Stomach (tissue), 9 donors: Measurements from ENCODE around the gene SYNPO2. TPM values are rescaled to one million over a fixed set of nuclear protein-coding genes. Genes with fewer than 3 reads are reported as not detected.

Experiments used
- DNase-seq, 2 donors: peaks; one replicate each; pipeline versions ENCODE4 v3.0.0 to v3.0.0-alpha.2; 2013 to 2019
- H3K27ac ChIP-seq, 5 donors: fragments of 200-600 bp in 4 of 5; sonication (generic) in 4 of 5; one replicate each; pipeline ENCODE4 v1.5.1; 2013 to 2019; ENCODE audit warnings: mild to moderate bottlenecking in 1 of 5, moderate library complexity in 1 of 5
- H3K27me3 ChIP-seq, 3 donors: fragments of 200-600 bp; sonication (generic); one replicate each; pipeline ENCODE4 v1.5.1; 2017 to 2019; ENCODE audit warnings: mixed run types in 1 of 3
- H3K36me3 ChIP-seq, 4 donors: fragments of 200-600 bp; sonication (generic); 1 replicate in 3 of 4; 2 replicates in 1 of 4; pipeline ENCODE4 v1.5.1; 2016 to 2019
- H3K4me1 ChIP-seq, 4 donors: fragments of 200-600 bp; sonication (generic); one replicate each; pipeline ENCODE4 v1.5.1; 2016 to 2019
- H3K4me3 ChIP-seq, 4 donors: fragments of 200-600 bp; sonication (generic) in 3 of 4; one replicate each; pipeline ENCODE4 v1.5.1; 2016 to 2019; ENCODE audit warnings: mild to moderate bottlenecking in 1 of 4
- H3K9me3 ChIP-seq, 4 donors: fragments of 200-600 bp; sonication (generic); one replicate each; pipeline ENCODE4 v1.5.1; 2016 to 2019
- EP300 ChIP-seq: sonication (generic); formaldehyde crosslinking; IDR thresholded peaks from one replicate; pipeline ENCODE4 v1.6.1; 2017; ENCODE audit warnings: antibody characterized with exemption
- POLR2A ChIP-seq, 4 donors: fragments of 450-650 bp; IDR thresholded peaks; one replicate each; pipeline ENCODE4 v1.6.1; 2016; ENCODE audit warnings: antibody characterized with exemption in 4 of 4, control low read depth in 2 of 4, mild to moderate bottlenecking in 1 of 4, moderate library complexity in 1 of 4
- POLR2AphosphoS5 ChIP-seq, 3 donors: sonication (generic); formaldehyde crosslinking; IDR thresholded peaks; one replicate each; pipeline ENCODE4 v1.6.1; 2016; ENCODE audit warnings: antibody characterized with exemption in 3 of 3
- WGBS, 5 donors: extraction: QIAGEN DNeasy Blood & Tissue Kit in 3 of 5; methylation state at CpG; one replicate each; pipeline versions ENCODE4 v1.1.5 to v1.1.7; 2013 to 2018; 5-methylcytosine and 5-hydroxymethylcytosine counted together
- intact Hi-C: fragments of 100-400 bp; cut with DNase I; formaldehyde crosslinking; loops from one replicate; pipeline ENCODE4 v1.15.1; 2023; ENCODE audit warnings: low total_unique reads
- polyA plus RNA-seq, 3 donors: library from polyadenylated mRNA; stranded (reverse); fragments of 200-250 nt; gene quantifications; one replicate each; pipeline ENCODE4 v1.2.3, GENCODE V29; 2013
- total RNA-seq, 5 donors: library from RNA; depleted of rRNA; stranded (reverse); fragments of >200 nt; gene quantifications; one replicate each; pipeline versions ENCODE4 v1.1.0 to v1.2.3, GENCODE V29; 2014 to 2016
- TF ChIP-seq, protein P1 (sequence below), 7 experiments: fragments of 450-650 bp in 4 of 7; fragments of 200-600 bp in 3 of 7; sonication (generic) in 3 of 7; IDR thresholded peaks; one replicate each; pipeline ENCODE4 v1.5.1; 2016 to 2019; ENCODE audit warnings: antibody characterized with exemption in 7 of 7, control low read depth in 2 of 7, mild to moderate bottlenecking in 1 of 7
- donor health status: healthy with polysubstance abuse.
- donor health status: Bipolar disorder and iron deficiency.
- donor health status: healthy.

Gene SYNPO2
- total and polyA plus RNA-seq, 8 donors: 24.8 to 644 (median 150) TPM

DNA sequence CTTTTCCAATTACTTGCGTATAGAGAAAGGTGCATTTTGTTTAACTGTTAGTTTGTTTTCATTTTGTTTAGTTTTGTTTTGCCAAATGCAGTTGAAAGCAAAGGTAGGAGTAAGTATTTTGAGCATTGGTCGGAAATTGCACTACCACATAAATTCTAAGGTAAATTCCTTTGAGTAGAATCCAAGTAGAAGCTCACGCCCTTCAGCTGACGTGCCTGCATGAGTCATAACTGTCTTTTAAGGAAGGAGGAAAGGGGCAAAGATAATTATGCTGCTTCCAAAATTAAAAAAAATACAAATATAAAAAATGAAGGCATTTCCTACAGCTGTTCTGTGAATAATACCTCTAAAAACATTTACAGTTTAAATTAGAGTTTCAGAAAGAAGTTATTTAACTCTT is 136.8 kb downstream of the SYNPO2 start:
- peak overlapping the region in 4 of 5 donors; percentile 84 to 93 (median 87) for H3K27ac ChIP-seq
- DNase-seq: peak; percentile 48 to 67
- intact Hi-C loops: no loop called here

DNA sequence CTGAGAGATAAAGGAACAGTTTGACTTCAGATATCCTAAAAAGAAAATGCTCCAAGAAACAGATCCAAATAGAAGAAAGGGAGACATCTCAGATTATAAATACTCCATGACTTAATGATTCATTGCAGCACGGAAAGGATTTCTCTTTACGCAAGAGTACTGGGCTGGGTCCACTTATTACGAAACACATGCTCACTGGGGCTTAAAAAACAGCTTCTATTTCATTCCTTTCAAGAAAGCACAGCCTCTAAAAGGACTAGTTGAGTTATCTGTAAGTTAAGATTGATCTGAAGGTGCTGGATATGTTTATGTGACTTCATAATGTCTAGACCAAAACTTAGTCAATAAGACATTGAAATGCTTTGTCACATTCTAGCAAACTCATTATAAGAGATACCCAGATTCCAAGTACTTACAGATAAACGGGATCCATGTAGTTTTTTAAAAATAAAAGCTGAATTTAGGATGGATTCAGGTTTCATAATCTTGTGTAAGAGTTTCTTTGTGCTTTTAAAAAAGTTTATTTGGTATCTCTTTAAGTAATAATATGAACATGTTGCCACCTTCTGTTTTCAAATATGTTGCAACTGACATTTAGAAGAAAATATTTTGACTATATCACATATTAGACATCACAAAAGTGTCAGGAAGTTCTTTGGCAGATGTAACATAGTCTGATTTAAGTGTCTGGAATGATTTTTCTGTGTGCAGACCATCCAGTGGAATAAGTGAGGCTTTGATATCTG is 137.4 kb downstream of the SYNPO2 start:
- H3K9me3 ChIP-seq: no peaks in the 10 kb centered on the region
- no peaks in the 10 kb centered on the region for H3K27me3 ChIP-seq
- H3K4me3 ChIP-seq: peak overlapping the region; percentile 31 to 41 (median 39)
- peaks cover 4 to 24% (median 13%) of the 10 kb centered on the region in 4 donors for H3K4me1 ChIP-seq
- whole genome bisulfite sequencing, 5 donors: 35 to 56% (median 46%) methylated on average over 4 of the region's 4 CpGs
- peaks cover 10 to 14% (median 13%) of the 10 kb centered on the region in 4 donors for H3K36me3 ChIP-seq
- peak overlapping the region; percentile 49 to 93 (median 87) for H3K27ac ChIP-seq
- TF ChIP-seq EP300 (no peak), POLR2AphosphoS5 (IDR thresholded peaks at IDR 0.05) (peak; percentile 60 to 93 (median 86))
- peak in 1 of 2 donors; percentile 76 for DNase-seq
- intact Hi-C loops: no loop called here

More for the DNA sequence above, 136.8 kb downstream of the SYNPO2 start:
- peaks cover 3 to 7% (median 6%) of the 10 kb centered on the region in 4 donors for H3K36me3 ChIP-seq
- H3K27me3 ChIP-seq: no peaks in the 10 kb centered on the region
- 26 to 35% (median 27%) methylated on average over 4 of the region's 4 CpGs for WGBS, 5 donors
- peaks cover 4 to 24% (median 13%) of the 10 kb centered on the region in 4 donors for H3K4me1 ChIP-seq
- no peak overlapping the region for H3K4me3 ChIP-seq
- TF ChIP-seq POLR2A (IDR thresholded peaks at IDR 0.05) (no peak), POLR2AphosphoS5 (IDR thresholded peaks at IDR 0.05) (no peak), EP300 (no peak)
- TF ChIP-seq, protein P1, sequence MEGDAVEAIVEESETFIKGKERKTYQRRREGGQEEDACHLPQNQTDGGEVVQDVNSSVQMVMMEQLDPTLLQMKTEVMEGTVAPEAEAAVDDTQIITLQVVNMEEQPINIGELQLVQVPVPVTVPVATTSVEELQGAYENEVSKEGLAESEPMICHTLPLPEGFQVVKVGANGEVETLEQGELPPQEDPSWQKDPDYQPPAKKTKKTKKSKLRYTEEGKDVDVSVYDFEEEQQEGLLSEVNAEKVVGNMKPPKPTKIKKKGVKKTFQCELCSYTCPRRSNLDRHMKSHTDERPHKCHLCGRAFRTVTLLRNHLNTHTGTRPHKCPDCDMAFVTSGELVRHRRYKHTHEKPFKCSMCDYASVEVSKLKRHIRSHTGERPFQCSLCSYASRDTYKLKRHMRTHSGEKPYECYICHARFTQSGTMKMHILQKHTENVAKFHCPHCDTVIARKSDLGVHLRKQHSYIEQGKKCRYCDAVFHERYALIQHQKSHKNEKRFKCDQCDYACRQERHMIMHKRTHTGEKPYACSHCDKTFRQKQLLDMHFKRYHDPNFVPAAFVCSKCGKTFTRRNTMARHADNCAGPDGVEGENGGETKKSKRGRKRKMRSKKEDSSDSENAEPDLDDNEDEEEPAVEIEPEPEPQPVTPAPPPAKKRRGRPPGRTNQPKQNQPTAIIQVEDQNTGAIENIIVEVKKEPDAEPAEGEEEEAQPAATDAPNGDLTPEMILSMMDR (IDR thresholded peaks at IDR 0.05): no peak
- H3K9me3 ChIP-seq: no peaks in the 10 kb centered on the region

DNA sequence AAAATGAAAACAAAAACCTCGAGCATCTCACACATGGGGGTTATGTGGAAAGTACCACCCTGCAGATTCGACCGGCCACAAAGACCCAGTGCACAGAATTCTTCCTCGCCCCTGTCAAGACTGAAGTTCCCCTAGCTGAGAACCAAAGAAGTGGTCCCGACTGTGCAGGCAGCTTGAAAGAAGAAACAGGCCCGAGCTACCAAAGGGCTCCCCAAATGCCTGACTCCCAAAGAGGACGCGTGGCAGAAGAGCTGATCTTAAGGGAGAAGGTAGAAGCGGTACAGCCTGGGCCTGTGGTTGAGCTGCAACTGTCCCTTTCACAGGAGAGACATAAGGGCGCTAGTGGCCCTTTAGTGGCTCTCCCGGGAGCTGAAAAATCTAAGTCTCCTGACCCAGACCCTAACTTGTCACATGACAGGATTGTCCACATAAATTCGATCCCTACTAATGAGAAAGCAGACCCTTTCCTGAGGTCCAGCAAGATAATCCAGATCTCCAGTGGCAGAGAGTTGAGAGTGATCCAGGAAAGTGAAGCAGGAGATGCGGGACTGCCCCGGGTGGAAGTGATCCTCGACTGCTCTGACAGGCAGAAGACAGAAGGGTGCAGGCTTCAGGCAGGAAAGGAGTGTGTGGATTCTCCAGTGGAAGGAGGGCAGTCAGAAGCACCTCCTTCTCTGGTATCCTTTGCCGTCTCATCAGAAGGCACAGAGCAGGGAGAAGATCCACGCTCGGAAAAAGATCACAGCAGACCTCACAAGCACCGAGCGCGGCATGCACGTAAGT is 138.2 kb downstream of the SYNPO2 start:
- TF ChIP-seq POLR2AphosphoS5 (IDR thresholded peaks at IDR 0.05) (peak; percentile 82 to 90 (median 82)), EP300 (no peak)
- TF ChIP-seq, protein P1 (IDR thresholded peaks at IDR 0.05): no peak
- Histone ChIP-seq H3K27ac (peak overlapping the region; percentile 49 to 93 (median 87)), H3K36me3 (peaks cover 11 to 22% (median 20%) of the 10 kb centered on the region in 4 donors), H3K4me1 (peaks cover 4 to 24% (median 13%) of the 10 kb centered on the region in 4 donors), H3K27me3 (no peaks in the 10 kb centered on the region), H3K9me3 (no peaks in the 10 kb centered on the region), H3K4me3 (peak overlapping the region; percentile 31 to 41 (median 39))
- peak in 1 of 2 donors; percentile 45 for DNase-seq
- WGBS, 5 donors: 68 to 86% (median 80%) methylated on average over 22 of the region's 22 CpGs
- intact Hi-C loops: no loop called here

DNA sequence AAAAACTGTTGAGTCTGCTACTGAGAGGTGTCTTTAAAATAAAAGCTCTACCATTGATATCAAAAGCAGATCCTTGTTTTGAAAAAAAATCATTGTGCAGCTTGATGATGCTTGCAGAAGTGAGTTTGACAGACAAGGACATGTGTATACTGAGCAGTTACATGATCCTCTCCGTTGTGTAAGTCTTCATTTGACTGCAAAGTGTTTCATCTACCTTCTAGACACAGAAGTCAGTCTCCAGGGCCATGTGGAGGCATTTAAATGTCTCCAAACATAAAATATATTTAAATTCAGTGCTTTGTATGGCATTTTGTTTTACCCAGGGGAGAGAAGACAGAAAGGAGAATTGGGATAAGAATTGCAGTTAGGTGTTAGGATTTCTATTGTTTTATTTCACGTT is 139.2 kb downstream of the SYNPO2 start:
- Histone ChIP-seq H3K36me3 (peaks cover 11 to 31% (median 20%) of the 10 kb centered on the region in 4 donors), H3K9me3 (no peaks in the 10 kb centered on the region), H3K4me1 (peaks cover 4 to 24% (median 13%) of the 10 kb centered on the region in 4 donors), H3K27ac (peak overlapping the region in 4 of 5 donors; percentile 84 to 93 (median 87)), H3K27me3 (no peaks in the 10 kb centered on the region), H3K4me3 (peak overlapping the region; percentile 31 to 41 (median 39))
- intact Hi-C loops: no loop called here
- 54 to 72% (median 65%) methylated on average over 2 of the region's 2 CpGs for WGBS, 5 donors
- no peak for TF ChIP-seq EP300
- TF ChIP-seq POLR2AphosphoS5 (IDR thresholded peaks at IDR 0.05): peak in 2 of 3 donors; percentile 47 to 60
- DNase-seq: no peak

DNA sequence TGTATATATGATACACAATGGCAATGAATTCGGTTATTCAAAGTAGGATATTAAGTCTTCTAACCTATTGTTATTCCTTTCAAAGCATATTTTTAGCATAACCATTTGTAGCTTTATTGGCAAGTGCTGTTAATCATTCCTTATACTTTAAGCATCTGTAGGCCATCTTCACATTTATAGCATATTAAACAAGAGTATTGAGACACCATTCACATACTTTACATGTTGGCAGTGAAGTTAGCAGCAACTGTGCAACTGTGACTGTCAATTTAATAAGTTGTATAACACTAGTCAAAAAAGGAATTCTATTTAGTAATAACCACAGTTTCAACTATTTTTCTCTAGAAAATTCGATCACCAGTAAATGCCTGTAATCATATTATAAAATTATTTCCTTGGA is 139.6 kb downstream of the SYNPO2 start:
- Histone ChIP-seq H3K4me1 (peaks cover 4 to 24% (median 13%) of the 10 kb centered on the region in 4 donors), H3K27me3 (no peaks in the 10 kb centered on the region), H3K36me3 (peaks cover 11 to 36% (median 20%) of the 10 kb centered on the region in 4 donors), H3K4me3 (peak overlapping the region; percentile 31 to 41 (median 39)), H3K27ac (peak overlapping the region in 4 of 5 donors; percentile 84 to 93 (median 87)), H3K9me3 (no peaks in the 10 kb centered on the region)
- DNase-seq: no peak
- TF ChIP-seq POLR2A (IDR thresholded peaks at IDR 0.05) (no peak), POLR2AphosphoS5 (IDR thresholded peaks at IDR 0.05) (no peak), EP300 (no peak)
- TF ChIP-seq, protein P1 (IDR thresholded peaks at IDR 0.05): no peak
- intact Hi-C loops: no loop called here
- 65 to 84% (median 74%) methylated on average over 2 of the region's 2 CpGs for WGBS, 5 donors
